ENCODE measurements around the gene CSK. TPM values are rescaled to one million over a fixed set of nuclear protein-coding genes. Genes with fewer than 3 reads are reported as not detected.

CSK gene
- polyA plus RNA-seq, 4 donors = 45.4 to 51.3 (median 46.4) TPM

GRCh38 chr15:74840851-74841775, 59.2 kb downstream of the CSK start:
- DNase-seq (ENCODE audit: low read depth in 4 of 4, low spot score in 2 of 4) = no peak

DNA sequence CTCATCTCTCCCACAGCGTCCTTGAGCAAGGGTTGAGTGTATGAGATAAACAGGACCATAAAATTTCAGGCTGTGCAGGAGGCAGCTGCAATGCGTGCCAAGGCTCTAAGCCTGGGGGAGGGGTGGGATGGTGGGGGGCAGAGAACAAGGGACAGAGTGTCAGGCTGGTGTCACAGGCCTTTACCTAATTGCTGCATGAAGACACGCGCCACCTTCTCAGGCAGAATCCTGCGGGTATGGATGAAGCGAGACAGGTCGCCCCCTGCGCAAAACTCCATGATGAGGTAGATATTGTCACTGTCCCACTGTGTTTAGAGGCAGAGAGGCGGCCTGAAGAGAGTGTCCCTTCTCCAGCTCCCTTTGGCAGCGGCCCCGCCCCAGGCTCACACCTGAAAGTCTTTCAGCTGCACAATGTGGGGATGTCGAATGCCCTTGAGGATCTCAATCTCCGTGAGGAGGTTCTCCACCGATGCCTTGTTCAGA, 60.1 kb downstream of the CSK start:
- DNase-seq (ENCODE audit: low read depth in 4 of 4, low spot score in 2 of 4) = no peak

- peak; percentile 63 to 81 (median 68) for DNase-seq (ENCODE audit: low read depth in 4 of 4, low spot score in 2 of 4)
Observed at GRCh38 chr15:74842581-74843444, 60.9 kb downstream of the CSK start, which contains the start of gene ULK3. ULK3 (minus strand) TSS chr15:74843156; CDS start chr15:74843105, 51 bp downstream.

DNA sequence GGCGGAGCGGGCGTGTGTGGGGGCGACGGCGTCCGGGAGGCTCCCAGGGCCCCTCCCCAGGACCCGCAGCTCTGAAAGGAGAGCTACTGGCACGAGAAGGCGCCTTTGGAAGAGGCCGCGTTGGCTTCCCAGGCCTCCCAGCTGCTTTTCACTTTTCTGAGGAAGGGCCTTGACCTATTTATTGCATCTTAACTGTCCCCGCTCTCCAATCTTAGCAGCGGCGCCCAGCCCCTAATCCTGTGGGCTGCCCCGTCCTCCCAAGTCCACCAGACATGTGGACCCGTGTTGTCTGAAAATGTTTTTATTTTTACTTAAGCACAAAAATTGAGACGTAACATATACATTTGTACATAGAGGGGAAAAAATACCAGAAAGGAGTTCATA, 61.6 kb downstream of the CSK start:
- no peak for DNase-seq (ENCODE audit: low read depth in 4 of 4, low spot score in 2 of 4)

DNA sequence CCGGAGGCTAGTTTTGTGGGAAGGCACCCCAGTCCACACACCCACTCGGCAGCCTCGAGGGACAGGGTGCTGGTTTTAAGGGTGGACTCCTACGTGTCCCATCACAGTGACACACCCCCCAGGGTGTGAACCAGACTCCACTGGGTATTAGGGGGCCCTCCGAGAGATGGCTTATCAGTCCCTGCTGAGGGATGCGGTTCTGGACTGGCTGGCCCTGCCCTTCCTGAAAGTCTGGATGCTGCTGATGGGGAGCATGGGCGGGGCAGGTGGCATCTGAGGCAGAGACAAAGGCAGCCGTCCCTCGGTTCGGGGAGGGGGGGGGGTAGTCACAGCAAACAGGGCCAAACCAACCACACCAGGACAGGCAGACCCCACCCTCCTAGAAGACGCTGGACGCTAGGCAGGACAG, 62.0 kb downstream of the CSK start:
- DNase-seq (ENCODE audit: low read depth in 4 of 4, low spot score in 2 of 4) = no peak

- no peak for DNase-seq (ENCODE audit: low read depth in 4 of 4, low spot score in 2 of 4)
Observed at GRCh38 chr15:74844319-74845207, 62.7 kb downstream of the CSK start.

GRCh38 chr15:74845208-74845568, 63.3 kb downstream of the CSK start:
- DNase-seq (ENCODE audit: low read depth in 4 of 4, low spot score in 2 of 4) = no peak

- DNase-seq (ENCODE audit: low read depth in 4 of 4, low spot score in 2 of 4) = no peak
Observed at GRCh38 chr15:74845581-74845980, 63.7 kb downstream of the CSK start.

- DNase-seq (ENCODE audit: low read depth in 4 of 4, low spot score in 2 of 4) = no peak
Observed at GRCh38 chr15:74847432-74847831, 65.6 kb downstream of the CSK start.

DNA sequence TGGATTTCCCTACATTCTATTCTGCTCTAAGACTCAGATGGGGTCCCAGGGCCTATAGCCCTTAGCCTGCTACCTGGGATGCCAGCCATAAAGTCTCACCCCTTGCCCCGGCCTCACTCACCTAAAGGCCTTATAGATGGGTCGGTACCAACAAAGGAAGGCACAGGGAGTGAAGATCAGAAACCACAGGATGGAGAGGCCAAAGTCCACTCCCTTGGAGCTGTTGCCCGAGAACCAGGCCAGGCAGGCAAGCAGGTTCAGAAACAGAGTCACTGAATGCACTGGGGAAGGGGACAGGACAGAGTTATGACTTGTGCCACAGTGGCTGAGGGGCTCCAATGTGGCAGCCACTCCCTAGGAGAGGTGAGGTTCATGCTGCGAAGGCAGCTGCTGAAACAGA, 68.5 kb downstream of the CSK start:
- DNase-seq (ENCODE audit: low read depth in 4 of 4, low spot score in 2 of 4) = no peak

DNA sequence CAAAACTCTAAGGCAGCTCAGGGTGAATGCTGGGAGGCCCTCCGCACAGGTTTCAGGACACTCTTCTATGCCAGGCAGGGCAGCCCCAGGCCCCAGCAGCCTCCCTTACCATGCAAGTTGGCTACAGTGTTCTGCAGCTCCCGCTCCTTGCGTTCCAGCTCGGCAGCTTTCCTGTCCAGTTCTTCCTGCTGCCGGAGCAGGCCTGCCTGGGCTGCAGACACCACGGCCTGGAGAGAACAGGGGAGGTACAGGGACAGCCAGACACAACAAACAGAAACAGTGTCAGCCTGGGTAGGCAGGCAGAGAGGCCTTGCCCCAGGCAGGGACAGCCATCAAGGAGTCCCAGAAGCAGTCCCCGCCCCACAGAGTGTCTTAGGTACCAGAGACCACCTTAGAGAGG, 70.1 kb downstream of the CSK start:
- no peak for DNase-seq (ENCODE audit: low read depth in 4 of 4, low spot score in 2 of 4)

Other genes starting within 250 kb of the CSK start
- gene ARID3B, start 240.9 kb upstream of the CSK start, polyA plus RNA-seq (ENCODE audit: insufficient read length in 4 of 4) = 10 to 100 TPM in 3 of 4 donors, 1 to 10 TPM in 1; 9.6 to 20.4 (median 15.3) TPM
- 10 to 100 TPM; 54.4 to 84.9 (median 76.3) TPM for gene CLK3, start 166.2 kb upstream of the CSK start, polyA plus RNA-seq (ENCODE audit: insufficient read length in 4 of 4)
- 10 to 100 TPM; 37.5 to 43.0 (median 40.6) TPM for gene EDC3, start 86.1 kb upstream of the CSK start, polyA plus RNA-seq (ENCODE audit: insufficient read length in 4 of 4)
- under 1 TPM in 1 of 4 donors, not detected in 3; 0.20 TPM for gene CYP1A1, start 56.6 kb upstream of the CSK start, polyA plus RNA-seq (ENCODE audit: insufficient read length in 4 of 4)
- gene CYP1A2, start 33.2 kb upstream of the CSK start, polyA plus RNA-seq (ENCODE audit: insufficient read length in 4 of 4) = under 1 TPM; 0.10 to 0.25 (median 0.19) TPM
- gene LMAN1L, start 30.8 kb downstream of the CSK start, polyA plus RNA-seq (ENCODE audit: insufficient read length in 4 of 4) = not detected
- gene CPLX3, start 44.5 kb downstream of the CSK start, polyA plus RNA-seq (ENCODE audit: insufficient read length in 4 of 4) = under 1 TPM in 1 of 4 donors, not detected in 3; 0.07 TPM
- gene ULK3, start 61.1 kb downstream of the CSK start, polyA plus RNA-seq (ENCODE audit: insufficient read length in 4 of 4) = 10 to 100 TPM; 30.5 to 36.2 (median 33.7) TPM
- 10 to 100 TPM; 68.4 to 78.0 (median 72.7) TPM for gene SCAMP2, start 91.3 kb downstream of the CSK start, polyA plus RNA-seq (ENCODE audit: insufficient read length in 4 of 4)
- gene MPI, start 108.0 kb downstream of the CSK start, polyA plus RNA-seq (ENCODE audit: insufficient read length in 4 of 4) = 10 to 100 TPM; 60.5 to 76.7 (median 63.1) TPM
- 10 to 100 TPM; 52.4 to 59.7 (median 57.6) TPM for gene FAM219B, start 124.8 kb downstream of the CSK start, polyA plus RNA-seq (ENCODE audit: insufficient read length in 4 of 4)
- gene COX5A, start 156.0 kb downstream of the CSK start, polyA plus RNA-seq (ENCODE audit: insufficient read length in 4 of 4) = 100 to 1,000 TPM; 191 to 233 (median 208) TPM
- 1 to 10 TPM; 2.0 to 3.4 (median 2.9) TPM for gene RPP25, start 174.7 kb downstream of the CSK start, polyA plus RNA-seq (ENCODE audit: insufficient read length in 4 of 4)
- 10 to 100 TPM; 19.5 to 30.0 (median 25.7) TPM for gene SCAMP5, start 213.5 kb downstream of the CSK start, polyA plus RNA-seq (ENCODE audit: insufficient read length in 4 of 4)
- 10 to 100 TPM; 11.1 to 15.1 (median 14.3) TPM for gene PPCDC, start 241.5 kb downstream of the CSK start, polyA plus RNA-seq (ENCODE audit: insufficient read length in 4 of 4)

All from left renal cortex interstitium (tissue), 4 donors.